Progenitor cell of endocrine pancreas (in vitro differentiated cells): ENCODE results near the gene PCBP3. TPM values are rescaled to one million over a fixed set of nuclear protein-coding genes. Genes with fewer than 3 reads are reported as not detected.
A peak's percentile ranks its signal among the peaks of the same experiment; 100 is the strongest.
"Not testable (repeated sequence)": the region's sequence is repeated elsewhere in the genome, so short reads cannot be mapped to it uniquely, and the experiment has no call there.

Source experiments
- DNase-seq: peaks from one replicate; pipeline ENCODE4 v3.0.0; 2021; ENCODE audit warnings: low spot score; ENCODE audit not compliant: unreplicated experiment
- H3K27ac Mint-ChIP-seq: 2 replicates; pipeline ENCODE4 v1.8.0; 2021; ENCODE audit warnings: mild to moderate bottlenecking, moderate library complexity, mixed read lengths
- H3K27me3 Mint-ChIP-seq: 2 replicates; pipeline ENCODE4 v1.8.0; 2021; ENCODE audit warnings: mixed read lengths
- H3K36me3 Mint-ChIP-seq: 2 replicates; pipeline ENCODE4 v1.8.0; 2022; ENCODE audit warnings: mixed read lengths; ENCODE audit not compliant: insufficient read depth
- H3K4me1 Mint-ChIP-seq: 2 replicates; pipeline ENCODE4 v1.8.0; 2021; ENCODE audit warnings: low read depth, mixed read lengths
- H3K4me3 Mint-ChIP-seq: 2 replicates; pipeline ENCODE4 v1.8.0; 2021; ENCODE audit warnings: low read depth, mild to moderate bottlenecking, moderate library complexity, mixed read lengths
- H3K9me3 Mint-ChIP-seq: 2 replicates; pipeline ENCODE4 v1.8.0; 2021; ENCODE audit warnings: low read depth, mixed read lengths
- CTCF ChIP-seq: fragments of 200-600 bp; sonication (generic); IDR thresholded peaks from one replicate; pipeline ENCODE4 v1.5.0; 2021; ENCODE audit warnings: antibody characterized with exemption, mild to moderate bottlenecking; ENCODE audit not compliant: unreplicated experiment
- total RNA-seq: library from RNA; stranded (reverse); gene quantifications from 2 replicates; pipeline ENCODE4 v1.2.1, GENCODE V29; 2021

PCBP3 gene
- total RNA-seq, 1 donor from 2014 or later, result 3.7 TPM

DNA sequence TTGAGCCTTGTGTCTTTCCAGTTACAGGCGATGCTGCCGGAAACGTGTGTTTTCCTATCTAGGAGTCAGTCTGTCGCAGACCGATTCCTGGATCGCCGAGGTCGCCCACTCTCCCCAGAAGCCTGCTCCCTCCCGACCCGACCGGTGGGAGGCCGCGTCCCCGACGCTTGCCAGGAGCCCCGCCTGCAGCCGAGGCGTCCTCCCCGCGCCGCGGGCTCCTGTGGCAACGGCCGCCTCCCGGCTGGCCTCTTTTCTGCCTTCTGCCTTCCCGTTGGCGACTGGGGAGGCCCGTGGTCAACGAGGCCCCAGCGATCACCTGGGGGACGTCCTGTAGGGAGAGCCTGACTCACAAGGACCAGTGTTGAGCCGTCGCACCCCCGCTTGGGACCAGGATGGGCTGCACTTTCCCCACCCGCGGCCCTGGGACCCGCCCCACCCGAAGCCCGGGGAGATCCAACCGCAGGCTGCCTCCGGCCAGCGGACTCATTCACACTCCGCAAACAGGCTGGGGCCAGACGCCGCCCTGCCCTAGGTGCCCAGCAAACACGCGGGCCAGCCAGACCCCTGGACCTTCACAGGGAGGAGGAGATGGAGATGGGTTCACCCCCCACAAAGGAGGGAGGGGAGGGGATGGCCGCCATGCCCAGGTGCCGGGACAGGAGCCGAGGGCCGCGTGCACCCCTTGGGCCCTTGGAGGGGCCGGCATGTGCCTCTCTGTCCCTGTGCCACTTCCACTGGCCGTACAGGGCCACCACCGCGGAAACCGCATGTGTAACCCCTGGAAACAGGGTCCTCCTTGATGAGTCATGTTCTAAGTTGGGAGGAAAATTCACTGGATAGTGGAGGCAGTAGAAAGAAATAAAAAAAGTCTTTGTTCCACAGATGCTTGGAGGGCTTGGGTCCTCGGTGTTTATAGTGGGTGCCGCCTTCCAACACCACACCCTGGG lies 330.8 kb downstream of the PCBP3 start:
- H3K4me1 Mint-ChIP-seq, result peaks cover 7% of the 10 kb centered on the region
- DNase-seq, result no peak
- peak overlapping the region; percentile 56 for H3K4me3 Mint-ChIP-seq
- H3K27me3 Mint-ChIP-seq, result peaks cover 41% of the 10 kb centered on the region
- no peaks in the 10 kb centered on the region for H3K36me3 Mint-ChIP-seq
- no peak overlapping the region for H3K27ac Mint-ChIP-seq
- no peak for TF ChIP-seq CTCF
- H3K9me3 Mint-ChIP-seq, result no peaks in the 10 kb centered on the region

GRCh38 chr21:45975020-45975666 lies 331.6 kb downstream of the PCBP3 start:
- H3K36me3 Mint-ChIP-seq, result no peaks in the 10 kb centered on the region

GRCh38 chr21:45975667-45976409 lies 332.3 kb downstream of the PCBP3 start:
- DNase-seq, H3K9me3 Mint-ChIP-seq, H3K4me1 Mint-ChIP-seq, H3K4me3 Mint-ChIP-seq, H3K27ac Mint-ChIP-seq, H3K36me3 Mint-ChIP-seq: not testable (repeated sequence)
- H3K27me3 Mint-ChIP-seq, result peaks cover 45% of the 10 kb centered on the region

More at GRCh38 chr21:45975020-45975666, 331.6 kb downstream of the PCBP3 start:
- Mint-ChIP-seq H3K27me3 (peaks cover 45% of the 10 kb centered on the region), H3K4me3 (no peak overlapping the region), H3K9me3 (no peaks in the 10 kb centered on the region), H3K27ac (no peak overlapping the region), H3K4me1 (peaks cover 7% of the 10 kb centered on the region)
- DNase-seq, result no peak
- no peak for TF ChIP-seq CTCF

DNA sequence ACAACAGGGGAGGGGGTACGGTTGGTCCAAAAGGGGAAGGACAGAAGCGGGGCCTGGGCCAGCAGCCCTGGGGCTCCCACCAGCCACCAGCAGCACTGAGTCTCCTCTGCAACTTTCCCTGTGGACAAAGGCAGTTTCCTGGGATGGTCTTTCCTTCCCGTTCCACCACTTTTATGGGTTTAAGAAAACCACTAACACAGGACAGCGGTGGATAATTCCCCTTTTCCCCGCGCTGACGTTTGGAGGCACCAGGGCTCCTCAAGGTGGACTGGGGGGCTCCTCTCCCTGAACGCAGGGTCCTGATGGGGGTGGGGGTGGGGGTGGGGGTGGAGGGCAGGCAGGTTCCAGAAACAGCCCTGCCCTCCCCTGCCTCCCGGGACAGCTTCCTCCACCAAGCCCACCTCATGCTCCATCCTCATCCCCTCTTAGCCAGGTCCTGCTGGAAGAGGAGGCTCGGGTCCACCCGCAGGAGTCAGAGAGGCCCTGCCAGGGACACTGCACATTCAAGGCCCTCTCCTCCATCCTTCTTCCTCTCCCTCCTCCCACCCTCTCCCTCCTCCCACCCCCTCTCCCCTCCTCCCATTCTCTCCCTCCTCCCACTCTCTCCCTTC lies 333.3 kb downstream of the PCBP3 start:
- DNase-seq, result no peak
- Mint-ChIP-seq H3K27me3 (peaks cover 45% of the 10 kb centered on the region), H3K27ac (no peak overlapping the region), H3K4me3 (no peak overlapping the region), H3K4me1 (peaks cover 7% of the 10 kb centered on the region), H3K36me3 (no peaks in the 10 kb centered on the region), H3K9me3 (no peaks in the 10 kb centered on the region)
- TF ChIP-seq CTCF, result no peak

- H3K36me3 Mint-ChIP-seq, result no peaks in the 10 kb centered on the region
- no peak for DNase-seq
- no peaks in the 10 kb centered on the region for H3K9me3 Mint-ChIP-seq
- H3K4me1 Mint-ChIP-seq, result peaks cover 7% of the 10 kb centered on the region
- H3K27ac Mint-ChIP-seq, result no peak overlapping the region
- H3K4me3 Mint-ChIP-seq, result no peak overlapping the region
- TF ChIP-seq CTCF, result no peak
- peaks cover 45% of the 10 kb centered on the region for H3K27me3 Mint-ChIP-seq
These were observed 333.9 kb downstream of the PCBP3 start for GRCh38 chr21:45977396-45977795.
